GM19397 (cell line): ENCODE measurements around the gene GMPR.
"Not testable (repeated sequence)": the region's sequence is repeated elsewhere in the genome, so short reads cannot be mapped to it uniquely, and the experiment has no call there.

ENCODE experiments used
- ATAC-seq: cut with Tn5 transposase; IDR thresholded peaks from one replicate; pipeline ENCODE4 v1.9.1; 2021; ENCODE audit warnings: mild to moderate bottlenecking, moderate library complexity; ENCODE audit not compliant: unreplicated experiment

GMPR gene

GRCh38 chr6:16244869-16245451 lies 6.6 kb downstream of the GMPR start:
- no peak for ATAC-seq

GRCh38 chr6:16248271-16248853 lies 10.0 kb downstream of the GMPR start:
- no peak for ATAC-seq

DNA sequence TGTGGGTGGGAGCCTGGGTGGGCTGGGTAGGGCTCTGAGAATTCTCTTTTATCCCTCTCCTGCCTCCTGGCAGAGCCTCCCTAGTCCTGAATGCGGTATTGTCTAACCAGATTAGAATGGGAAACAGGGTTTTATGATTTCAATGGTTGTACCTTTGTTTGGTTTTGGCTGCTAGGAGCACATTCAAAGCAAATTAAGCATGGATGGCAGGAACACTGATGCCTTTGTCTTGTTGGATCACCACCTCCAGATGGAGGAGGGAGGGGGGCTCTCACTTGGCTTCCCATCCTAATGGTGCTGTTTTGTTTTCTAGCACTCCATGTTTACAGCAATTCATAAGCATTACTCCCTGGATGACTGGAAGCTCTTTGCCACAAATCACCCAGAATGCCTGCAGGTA lies 11.6 kb downstream of the GMPR start:
- ATAC-seq: no peak

DNA sequence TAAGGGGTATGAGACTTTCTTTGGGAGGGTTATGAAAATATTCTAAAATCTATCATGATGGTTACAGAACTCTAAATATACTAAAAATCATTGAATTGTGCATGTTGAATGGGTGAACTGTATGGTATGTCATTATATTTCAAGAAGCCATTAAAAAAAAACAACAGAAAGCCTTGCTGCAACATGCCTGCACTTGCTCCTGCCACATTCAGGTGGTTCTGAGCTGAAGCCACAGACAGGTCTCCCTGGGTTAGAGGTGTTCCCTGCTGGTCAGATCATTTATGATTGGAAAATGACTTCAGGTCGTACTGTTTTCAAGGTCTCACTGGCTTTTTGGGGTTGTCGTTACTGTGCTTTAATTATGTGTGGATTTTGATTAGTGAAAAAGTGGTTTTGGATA lies 13.3 kb downstream of the GMPR start:
- no peak for ATAC-seq

DNA sequence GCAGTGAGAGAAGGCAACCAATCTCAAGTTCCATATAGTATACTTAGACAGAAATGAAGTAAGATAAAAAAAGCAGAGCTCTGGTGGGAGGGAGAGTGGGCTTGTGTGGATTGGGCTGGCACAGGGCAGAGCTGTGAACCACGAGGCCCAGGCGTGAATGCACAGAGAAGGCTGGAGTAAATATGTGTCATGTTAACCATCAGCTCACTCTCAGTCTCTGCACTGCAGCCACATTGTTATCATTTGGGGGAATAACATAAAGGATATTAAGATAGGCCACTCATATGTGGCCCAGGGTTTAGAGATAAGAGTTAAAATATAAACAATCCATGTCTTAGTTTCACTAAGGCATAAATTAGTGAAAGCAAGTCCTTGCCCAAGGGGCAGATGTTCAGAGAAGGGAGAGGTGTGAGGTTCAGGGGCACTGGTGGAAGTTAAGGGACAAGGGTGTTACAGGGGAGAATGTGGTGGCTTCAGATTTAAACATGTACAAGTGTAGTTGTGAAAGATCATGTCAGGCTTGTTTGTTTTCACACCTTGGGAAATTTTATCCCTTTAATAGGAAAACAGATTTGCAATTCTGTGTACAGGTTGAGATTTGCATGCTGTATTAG lies 14.4 kb downstream of the GMPR start:
- ATAC-seq: no peak

DNA sequence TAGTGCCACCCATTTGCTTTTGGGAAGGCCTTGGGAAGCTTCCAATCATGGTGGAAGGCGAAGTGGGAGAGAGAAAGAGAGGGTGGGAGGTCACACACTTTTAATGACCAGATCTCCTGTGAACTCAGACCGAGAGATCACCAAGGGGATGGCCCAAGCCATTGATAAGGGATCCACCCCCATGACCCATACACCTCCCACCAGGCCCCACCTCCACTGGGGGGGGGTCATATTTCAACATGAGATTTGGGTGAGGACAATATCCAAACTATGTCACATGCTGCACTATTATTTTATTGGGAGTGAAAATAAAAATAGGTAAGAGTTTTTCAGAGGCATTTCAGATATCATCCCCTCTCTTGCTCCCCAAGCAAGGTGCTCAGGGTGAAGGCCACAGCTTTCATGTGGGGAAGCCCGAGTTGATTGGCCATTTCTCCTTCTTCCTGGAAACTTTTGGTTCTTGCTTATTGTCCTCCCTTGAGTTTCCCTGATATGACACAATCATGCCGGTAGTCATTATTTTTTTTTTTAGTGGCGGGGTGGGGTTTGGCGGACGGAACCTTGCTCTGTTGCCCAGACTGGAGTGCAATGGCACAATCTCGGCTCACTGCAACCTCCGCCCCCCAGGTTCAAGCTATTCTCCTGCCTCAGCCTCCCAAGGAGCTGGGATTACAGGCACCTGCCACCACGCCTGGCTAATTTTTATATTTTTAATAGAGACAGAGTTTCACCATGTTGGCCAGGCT lies 15.2 kb downstream of the GMPR start:
- no peak for ATAC-seq

DNA sequence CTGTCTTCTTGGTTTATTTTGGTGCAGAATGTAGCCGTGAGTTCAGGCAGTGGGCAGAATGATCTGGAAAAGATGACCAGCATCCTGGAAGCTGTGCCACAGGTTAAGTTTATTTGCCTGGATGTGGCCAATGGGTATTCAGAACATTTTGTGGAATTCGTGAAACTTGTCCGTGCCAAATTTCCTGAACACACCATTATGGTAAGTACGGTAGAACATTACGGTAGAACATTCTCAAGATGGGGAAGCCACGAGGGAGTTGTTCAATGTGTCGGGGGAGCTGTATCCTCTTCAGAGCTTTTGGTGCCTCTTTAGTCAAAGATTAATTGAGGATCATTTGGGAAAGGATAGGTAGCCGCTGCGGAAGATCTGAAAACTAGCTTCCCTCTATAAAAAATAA lies 16.1 kb downstream of the GMPR start:
- no peak for ATAC-seq

DNA sequence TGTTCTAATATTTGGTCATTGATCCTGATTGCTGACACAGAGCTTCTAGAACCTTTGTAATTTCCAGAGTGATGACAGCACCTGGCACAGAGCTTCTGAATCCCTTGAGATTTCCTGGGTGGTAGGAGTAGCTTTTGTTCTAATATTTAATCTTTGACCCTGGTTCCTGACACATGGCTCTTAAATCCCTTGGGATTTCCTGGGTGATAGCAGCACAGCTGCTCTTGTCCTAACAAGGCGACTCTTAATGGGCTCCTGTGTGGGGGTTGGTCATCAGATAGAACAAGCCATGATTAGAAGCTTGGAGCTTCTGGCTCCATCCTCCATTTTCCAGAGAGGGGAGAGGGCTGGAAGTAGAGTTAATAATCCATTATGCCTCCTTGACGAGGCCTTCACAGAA lies 18.4 kb downstream of the GMPR start:
- no peak for ATAC-seq

- no peak for ATAC-seq
These were observed 19.8 kb downstream of the GMPR start for GRCh38 chr6:16257999-16258708.

DNA sequence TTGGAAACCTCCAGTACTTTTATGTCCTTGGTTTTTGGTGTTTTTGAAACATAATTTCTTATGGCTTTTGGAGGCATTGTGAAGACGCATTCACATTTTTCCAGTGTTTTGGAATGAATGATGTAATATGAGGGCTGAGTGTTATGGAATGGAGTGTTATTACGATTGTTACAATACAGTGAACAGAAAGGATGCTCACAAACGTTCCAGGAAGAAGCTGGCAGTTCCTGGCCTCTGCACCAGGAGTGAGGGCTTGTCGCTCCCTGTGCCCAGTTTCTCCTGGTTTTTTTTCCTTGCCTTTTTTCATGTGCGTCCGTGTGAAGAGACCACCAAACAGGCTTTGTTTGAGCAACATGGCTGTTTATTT lies 20.3 kb downstream of the GMPR start:
- no peak for ATAC-seq

- ATAC-seq: not testable (repeated sequence)
These were observed 21.2 kb downstream of the GMPR start for GRCh38 chr6:16259604-16260003.

- not testable (repeated sequence) for ATAC-seq
These were observed 22.2 kb downstream of the GMPR start for GRCh38 chr6:16260602-16261001.

GRCh38 chr6:16262773-16263172 lies 24.4 kb downstream of the GMPR start:
- not testable (repeated sequence) for ATAC-seq

GRCh38 chr6:16263464-16264099 lies 25.2 kb downstream of the GMPR start:
- ATAC-seq: not testable (repeated sequence)

- no peak for ATAC-seq
These were observed 26.4 kb downstream of the GMPR start for GRCh38 chr6:16264785-16265184.

DNA sequence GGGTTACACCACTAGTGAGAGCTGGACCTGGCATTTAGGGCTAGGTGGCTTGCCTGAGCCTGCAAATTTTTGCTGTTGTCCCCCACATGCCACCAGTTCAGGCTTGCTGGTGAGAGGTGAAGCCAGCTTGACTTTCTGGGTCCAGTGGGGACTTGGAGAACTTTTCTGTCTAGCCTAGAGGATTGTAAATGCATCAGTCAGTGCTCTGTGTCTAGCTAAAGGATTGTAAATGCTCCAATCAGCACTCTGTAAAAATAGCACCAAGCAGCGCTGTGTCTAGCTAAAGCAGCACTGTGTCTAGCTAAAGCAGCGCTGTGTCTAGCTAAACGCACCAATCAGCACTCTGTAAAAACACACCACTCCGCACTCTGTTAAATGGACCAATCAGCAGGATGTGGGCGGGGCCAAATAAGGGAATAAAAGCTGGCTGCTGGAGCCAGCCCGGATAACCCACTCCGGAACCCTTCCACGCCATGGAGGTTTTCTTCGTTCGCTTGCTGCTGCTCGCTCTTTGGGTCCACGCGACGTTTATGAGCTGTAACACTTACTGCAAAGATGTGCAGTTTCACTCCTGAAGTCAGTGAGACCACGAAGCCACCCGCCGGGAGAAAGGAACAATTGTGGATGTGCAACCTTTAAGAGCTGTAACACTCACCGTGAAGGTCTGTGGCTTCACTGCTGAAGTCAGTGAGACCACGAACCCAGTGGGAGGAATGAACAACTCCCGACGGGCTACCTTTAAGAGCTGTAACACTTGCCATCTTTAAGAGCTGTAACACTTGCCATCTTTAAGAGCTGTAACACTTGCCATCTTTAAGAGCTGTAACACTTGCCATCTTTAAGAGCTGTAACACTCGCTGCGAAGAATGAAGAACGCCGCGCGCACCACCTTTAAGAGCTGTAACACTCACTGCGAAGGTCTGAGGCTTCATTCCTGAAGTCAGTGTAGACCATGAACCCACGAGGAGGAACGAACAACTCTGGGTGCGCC lies 27.3 kb downstream of the GMPR start:
- ATAC-seq: no peak

DNA sequence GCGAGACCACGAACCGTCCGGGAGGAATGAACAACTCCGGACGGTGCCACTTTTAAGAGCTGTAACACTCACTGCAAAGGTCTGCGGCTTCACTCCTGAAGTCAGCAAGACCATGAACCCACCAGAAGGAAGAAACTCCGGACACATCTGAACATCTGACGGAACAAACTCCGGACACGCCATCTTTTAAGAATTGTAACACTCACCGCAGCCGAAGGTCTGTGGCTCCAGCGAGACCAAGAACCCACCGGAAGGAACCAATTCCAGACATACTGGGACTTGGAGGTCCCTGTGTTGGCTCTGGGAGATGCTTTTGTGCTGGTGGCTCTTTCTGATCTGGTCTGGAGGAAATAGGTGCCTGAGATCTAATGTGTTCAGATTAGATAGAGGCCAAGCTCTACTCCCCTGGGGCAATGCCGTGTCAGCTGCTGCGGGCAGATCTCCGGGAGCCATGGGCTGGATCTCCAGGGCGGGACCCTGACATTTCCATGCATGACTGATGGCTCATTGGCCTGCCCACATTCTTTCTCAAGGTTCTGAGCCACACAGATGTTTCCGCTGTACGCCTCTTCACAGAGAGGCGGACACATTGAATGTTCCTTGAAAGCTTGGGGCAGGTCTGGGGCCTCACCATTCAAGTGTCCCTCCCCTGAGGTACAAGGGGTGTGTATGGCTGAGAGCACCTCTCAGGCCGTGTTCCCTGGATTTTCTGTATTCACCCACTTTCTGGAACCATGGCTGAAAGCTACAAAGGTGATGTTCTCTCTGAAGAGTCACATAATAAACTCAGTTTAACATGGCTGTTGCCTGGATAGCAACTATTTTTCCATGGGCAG lies 29.3 kb downstream of the GMPR start:
- no peak for ATAC-seq

- not testable (repeated sequence) for ATAC-seq
These were observed 31.2 kb downstream of the GMPR start for GRCh38 chr6:16269442-16270070.
